Measurements from ENCODE around the gene WWC2. TPM values are rescaled to one million over a fixed set of nuclear protein-coding genes. Genes with fewer than 3 reads are reported as not detected.

The WWC2 gene
- total and polyA plus RNA-seq, 2 experiments from 2014 or later = 18.8 to 30.2 TPM

- no peak for TF ChIP-seq CTCF (IDR thresholded peaks at IDR 0.05; ENCODE audit: low read depth, low read length)
- H3K27me3 ChIP-seq = no peaks in the 10 kb centered on the region
- no peak overlapping the region for H3K4me3 ChIP-seq
- no peaks in the 10 kb centered on the region for H3K36me3 ChIP-seq
- H3K4me1 ChIP-seq (ENCODE audit: low read depth) = no peaks in the 10 kb centered on the region
- H3K27ac ChIP-seq = no peak overlapping the region
- DNase-seq (ENCODE audit: low read depth in 1 of 2, low spot score in 1 of 2) = no peak
- no peaks in the 10 kb centered on the region for H3K9me3 ChIP-seq (ENCODE audit: low read depth)
These were observed 253.5 kb downstream of the WWC2 start for GRCh38 chr4:183352546-183352945.

- H3K27me3 ChIP-seq = no peaks in the 10 kb centered on the region
- TF ChIP-seq CTCF (IDR thresholded peaks at IDR 0.05; ENCODE audit: low read depth, low read length) = no peak
These were observed 254.5 kb downstream of the WWC2 start for GRCh38 chr4:183353557-183353956.

GRCh38 chr4:183354219-183354618 is 255.2 kb downstream of the WWC2 start:
- H3K4me3 ChIP-seq = no peak overlapping the region
- no peak for TF ChIP-seq CTCF (IDR thresholded peaks at IDR 0.05; ENCODE audit: low read depth, low read length)
- H3K4me1 ChIP-seq (ENCODE audit: low read depth) = no peaks in the 10 kb centered on the region
- H3K36me3 ChIP-seq = no peaks in the 10 kb centered on the region
- no peak for DNase-seq (ENCODE audit: low read depth in 1 of 2, low spot score in 1 of 2)
- no peak overlapping the region for H3K27ac ChIP-seq
- no peaks in the 10 kb centered on the region for H3K9me3 ChIP-seq (ENCODE audit: low read depth)
- no peaks in the 10 kb centered on the region for H3K27me3 ChIP-seq

More at GRCh38 chr4:183353557-183353956, 254.5 kb downstream of the WWC2 start:
- Histone ChIP-seq H3K4me3 (no peak overlapping the region), H3K27ac (no peak overlapping the region), H3K4me1 (ENCODE audit: low read depth) (no peaks in the 10 kb centered on the region), H3K9me3 (ENCODE audit: low read depth) (no peaks in the 10 kb centered on the region), H3K36me3 (no peaks in the 10 kb centered on the region)
- no peak for DNase-seq (ENCODE audit: low read depth in 1 of 2, low spot score in 1 of 2)

GRCh38 chr4:183355405-183355804 is 256.3 kb downstream of the WWC2 start:
- H3K36me3 ChIP-seq = no peaks in the 10 kb centered on the region
- H3K27ac ChIP-seq = no peak overlapping the region
- no peak for TF ChIP-seq CTCF (IDR thresholded peaks at IDR 0.05; ENCODE audit: low read depth, low read length)
- no peaks in the 10 kb centered on the region for H3K9me3 ChIP-seq (ENCODE audit: low read depth)
- H3K4me3 ChIP-seq = no peak overlapping the region
- no peaks in the 10 kb centered on the region for H3K27me3 ChIP-seq
- H3K4me1 ChIP-seq (ENCODE audit: low read depth) = no peaks in the 10 kb centered on the region
- peak in 1 of 2 donors; percentile 77 for DNase-seq (ENCODE audit: low read depth in 1 of 2, low spot score in 1 of 2)

GRCh38 chr4:183356173-183356830 is 257.2 kb downstream of the WWC2 start:
- Histone ChIP-seq H3K9me3 (ENCODE audit: low read depth) (no peaks in the 10 kb centered on the region), H3K36me3 (no peaks in the 10 kb centered on the region), H3K27me3 (no peaks in the 10 kb centered on the region), H3K4me3 (no peak overlapping the region), H3K27ac (no peak overlapping the region), H3K4me1 (ENCODE audit: low read depth) (no peaks in the 10 kb centered on the region)
- TF ChIP-seq CTCF (IDR thresholded peaks at IDR 0.05; ENCODE audit: low read depth, low read length) = no peak
- DNase-seq (ENCODE audit: low read depth in 1 of 2, low spot score in 1 of 2) = no peak

All from cardiac muscle cell (in vitro differentiated cells and primary cell).